Measurements from ENCODE around the gene DPF3.

DPF3 gene

DNA sequence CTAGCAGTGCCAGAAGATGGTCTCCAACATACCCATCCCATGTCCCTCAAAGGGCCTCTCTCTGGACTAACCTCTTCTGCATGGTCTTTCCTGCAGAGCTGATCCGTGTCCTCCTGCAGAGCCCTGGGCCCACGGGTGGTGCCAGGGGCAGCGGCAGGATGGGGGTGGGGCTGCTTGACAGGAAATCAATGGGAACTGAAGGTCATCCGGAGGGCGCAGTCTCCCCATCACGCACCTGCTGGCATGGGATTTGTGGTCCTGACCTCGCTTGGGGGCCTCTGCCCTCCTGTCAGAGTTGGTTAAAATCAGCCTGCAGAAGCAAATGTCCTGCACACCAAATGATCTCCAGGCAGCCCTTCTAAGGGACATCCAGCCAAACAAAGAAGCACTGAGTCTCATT is 110.2 kb downstream of the DPF3 start:
- H3K4me3 ChIP-seq (ENCODE audit: control insufficient read depth, low read depth, low read length), result no peak overlapping the region
- TF ChIP-seq, protein P1, sequence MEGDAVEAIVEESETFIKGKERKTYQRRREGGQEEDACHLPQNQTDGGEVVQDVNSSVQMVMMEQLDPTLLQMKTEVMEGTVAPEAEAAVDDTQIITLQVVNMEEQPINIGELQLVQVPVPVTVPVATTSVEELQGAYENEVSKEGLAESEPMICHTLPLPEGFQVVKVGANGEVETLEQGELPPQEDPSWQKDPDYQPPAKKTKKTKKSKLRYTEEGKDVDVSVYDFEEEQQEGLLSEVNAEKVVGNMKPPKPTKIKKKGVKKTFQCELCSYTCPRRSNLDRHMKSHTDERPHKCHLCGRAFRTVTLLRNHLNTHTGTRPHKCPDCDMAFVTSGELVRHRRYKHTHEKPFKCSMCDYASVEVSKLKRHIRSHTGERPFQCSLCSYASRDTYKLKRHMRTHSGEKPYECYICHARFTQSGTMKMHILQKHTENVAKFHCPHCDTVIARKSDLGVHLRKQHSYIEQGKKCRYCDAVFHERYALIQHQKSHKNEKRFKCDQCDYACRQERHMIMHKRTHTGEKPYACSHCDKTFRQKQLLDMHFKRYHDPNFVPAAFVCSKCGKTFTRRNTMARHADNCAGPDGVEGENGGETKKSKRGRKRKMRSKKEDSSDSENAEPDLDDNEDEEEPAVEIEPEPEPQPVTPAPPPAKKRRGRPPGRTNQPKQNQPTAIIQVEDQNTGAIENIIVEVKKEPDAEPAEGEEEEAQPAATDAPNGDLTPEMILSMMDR (IDR thresholded peaks at IDR 0.05; ENCODE audit: control insufficient read depth, insufficient read depth, low read depth, low read length, missing control alignments), result no peak
- DNase-seq (ENCODE audit: low read depth), result no peak

DNA sequence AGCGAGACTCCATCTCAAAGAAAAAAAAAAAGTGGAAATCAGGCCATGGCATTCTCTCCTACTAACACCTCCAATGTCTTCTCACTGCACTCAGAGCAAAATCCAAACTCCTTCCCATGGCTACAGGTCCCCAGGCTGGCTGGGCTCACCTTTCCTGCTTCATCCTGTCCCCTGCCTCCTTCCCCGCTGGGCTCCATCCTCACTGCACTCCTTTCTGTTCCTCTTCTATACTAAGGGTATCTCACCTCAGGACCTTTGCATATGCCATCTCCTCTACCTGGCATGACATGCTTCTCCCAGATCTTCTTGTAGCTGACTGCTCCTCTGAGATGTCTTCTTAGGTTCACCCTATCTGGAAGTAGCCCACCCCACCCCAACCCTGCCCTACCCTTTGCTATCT is 111.1 kb downstream of the DPF3 start:
- TF ChIP-seq, protein P1 (IDR thresholded peaks at IDR 0.05; ENCODE audit: control insufficient read depth, insufficient read depth, low read depth, low read length, missing control alignments), result no peak
- no peak for DNase-seq (ENCODE audit: low read depth)
- no peak overlapping the region for H3K4me3 ChIP-seq (ENCODE audit: control insufficient read depth, low read depth, low read length)

DNA sequence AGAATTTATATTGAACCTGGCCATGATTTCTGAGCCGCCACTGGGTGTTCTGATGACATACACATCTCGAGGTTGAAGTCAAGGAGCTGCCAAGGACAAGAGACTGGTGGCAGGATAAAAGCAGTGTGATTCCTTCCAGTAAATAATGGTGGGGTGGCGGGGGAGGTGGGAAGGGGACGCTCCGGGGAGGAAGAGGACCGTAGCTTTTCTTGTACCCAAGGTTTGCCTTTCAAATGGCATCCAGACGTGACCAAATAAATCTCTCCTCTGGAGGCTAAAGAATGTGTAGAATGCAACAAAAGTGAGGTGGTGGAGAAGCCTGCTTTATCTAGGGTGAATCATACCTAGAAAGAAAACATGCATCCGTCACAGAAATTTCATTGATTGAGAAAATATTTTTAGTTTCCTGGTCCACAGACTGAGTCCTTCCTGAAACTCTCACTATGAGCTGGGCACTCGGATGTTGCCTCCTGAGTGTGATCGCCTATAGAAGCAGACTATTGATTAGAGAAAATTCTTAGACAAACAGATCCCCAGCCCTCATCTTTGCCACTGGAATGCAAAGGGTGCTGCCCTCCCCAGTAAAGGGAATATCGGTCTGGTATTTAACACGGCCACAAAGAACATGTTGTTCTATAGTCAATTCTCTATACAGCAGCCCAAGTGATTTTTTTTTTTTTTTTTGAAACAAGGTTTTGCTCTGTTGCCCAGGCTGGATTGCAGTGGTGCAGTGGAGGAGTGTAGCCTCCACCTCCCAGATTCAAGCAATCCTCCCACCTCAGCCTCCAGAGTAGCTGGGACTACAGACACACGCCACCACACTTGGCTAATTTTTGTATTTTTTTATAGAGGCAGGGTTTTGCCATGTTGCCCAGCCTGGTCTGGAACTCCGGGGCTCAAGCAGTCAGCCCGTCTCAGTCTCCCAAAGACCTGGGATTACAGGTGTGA is 112.1 kb downstream of the DPF3 start:
- no peak overlapping the region for H3K4me3 ChIP-seq (ENCODE audit: control insufficient read depth, low read depth, low read length)
- peak; percentile 38 for DNase-seq (ENCODE audit: low read depth)
- TF ChIP-seq, protein P1 (IDR thresholded peaks at IDR 0.05; ENCODE audit: control insufficient read depth, insufficient read depth, low read depth, low read length, missing control alignments), result no peak

DNA sequence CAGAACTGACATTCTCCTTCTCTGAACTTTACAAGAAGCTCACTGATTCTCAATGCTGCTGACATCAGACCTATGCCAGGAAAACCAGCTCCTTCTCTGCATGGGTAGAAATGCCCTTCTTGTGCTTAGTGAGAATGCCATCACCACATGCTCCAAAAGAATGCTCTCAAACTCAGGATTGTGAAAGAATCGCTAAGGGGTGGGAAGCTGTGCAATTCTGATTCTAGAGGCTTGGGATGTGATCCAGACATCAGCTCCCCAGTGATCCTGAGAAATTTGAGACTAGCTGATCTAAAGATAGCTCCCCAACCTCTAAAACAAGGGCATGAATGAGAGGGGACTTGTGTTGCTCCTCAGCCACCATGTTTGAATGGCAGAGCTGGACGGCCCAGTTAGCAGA is 113.2 kb downstream of the DPF3 start:
- peak; percentile 69 for DNase-seq (ENCODE audit: low read depth)
- no peak overlapping the region for H3K4me3 ChIP-seq (ENCODE audit: control insufficient read depth, low read depth, low read length)
- TF ChIP-seq, protein P1 (IDR thresholded peaks at IDR 0.05; ENCODE audit: control insufficient read depth, insufficient read depth, low read depth, low read length, missing control alignments), result no peak

DNA sequence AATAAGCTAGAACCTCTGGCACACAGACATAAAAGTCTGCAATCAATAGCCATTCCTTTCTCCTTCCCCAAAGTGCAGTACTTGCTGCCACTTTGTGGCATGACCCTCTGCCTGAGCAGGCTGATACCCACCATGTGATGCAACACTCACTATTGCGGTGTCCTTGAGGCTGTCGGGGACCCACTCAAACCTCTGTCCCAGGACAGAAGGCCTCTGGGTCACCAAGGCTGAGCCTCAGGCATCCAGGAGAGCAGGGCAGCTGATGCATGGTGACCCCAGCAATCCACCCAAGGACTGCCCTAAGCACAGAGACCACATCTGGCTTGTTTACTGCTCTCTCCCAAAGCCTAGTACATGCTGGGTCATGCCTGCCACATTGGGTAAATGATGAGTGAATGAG is 114.2 kb downstream of the DPF3 start:
- TF ChIP-seq, protein P1 (IDR thresholded peaks at IDR 0.05; ENCODE audit: control insufficient read depth, insufficient read depth, low read depth, low read length, missing control alignments), result no peak
- H3K4me3 ChIP-seq (ENCODE audit: control insufficient read depth, low read depth, low read length), result no peak overlapping the region
- no peak for DNase-seq (ENCODE audit: low read depth)

DNA sequence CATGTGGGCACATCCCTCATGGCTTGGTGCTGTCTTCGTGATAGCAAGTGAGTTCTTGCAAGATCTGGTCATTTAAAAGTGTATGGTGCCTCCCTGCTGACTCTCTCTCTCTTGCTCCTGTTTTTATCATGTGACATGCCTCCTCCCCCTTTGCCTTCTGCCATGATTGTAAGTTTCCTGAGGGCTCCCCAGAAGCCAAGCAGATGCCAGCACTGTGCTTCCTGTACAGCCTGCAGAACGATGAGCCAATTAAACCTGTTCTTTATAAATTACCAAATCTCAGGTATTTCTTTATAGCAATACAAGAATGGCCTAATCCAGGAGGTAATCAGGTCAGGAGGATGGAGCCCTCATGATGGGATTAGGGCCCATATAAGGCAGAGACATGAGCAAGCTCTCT is 116.3 kb downstream of the DPF3 start:
- no peak overlapping the region for H3K4me3 ChIP-seq (ENCODE audit: control insufficient read depth, low read depth, low read length)
- TF ChIP-seq, protein P1 (IDR thresholded peaks at IDR 0.05; ENCODE audit: control insufficient read depth, insufficient read depth, low read depth, low read length, missing control alignments), result no peak
- DNase-seq (ENCODE audit: low read depth), result no peak

Data from AG09309 (cell line).